GM18498 (cell line): Measurements from ENCODE around the gene UNG.
"Not testable (repeated sequence)": the region's sequence is repeated elsewhere in the genome, so short reads cannot be mapped to it uniquely, and the experiment has no call there.

ENCODE experiments used
- ATAC-seq: cut with Tn5 transposase; IDR thresholded peaks from one replicate; pipeline ENCODE4 v1.9.1; 2021; ENCODE audit warnings: mild to moderate bottlenecking, moderate library complexity; ENCODE audit not compliant: unreplicated experiment

The UNG gene

GRCh38 chr12:109120557-109120956 is 23.2 kb downstream of the UNG start:
- no peak for ATAC-seq

- no peak for ATAC-seq
Observed at GRCh38 chr12:109121346-109121880, 24.0 kb downstream of the UNG start.

- ATAC-seq = no peak
Observed at GRCh38 chr12:109124878-109125648, 27.7 kb downstream of the UNG start.

GRCh38 chr12:109125791-109126190 is 28.4 kb downstream of the UNG start:
- no peak for ATAC-seq

GRCh38 chr12:109126784-109127183 is 29.4 kb downstream of the UNG start:
- no peak for ATAC-seq

- no peak for ATAC-seq
Observed at GRCh38 chr12:109127533-109128242, 30.3 kb downstream of the UNG start.

GRCh38 chr12:109130297-109131153 is 33.1 kb downstream of the UNG start:
- ATAC-seq = no peak

GRCh38 chr12:109131154-109132050 is 34.0 kb downstream of the UNG start:
- ATAC-seq = no peak

- no peak for ATAC-seq
Observed at GRCh38 chr12:109134186-109134917, 37.0 kb downstream of the UNG start.

GRCh38 chr12:109137055-109137454 is 39.7 kb downstream of the UNG start:
- ATAC-seq = no peak

- no peak for ATAC-seq
Observed at GRCh38 chr12:109139360-109139759, 42.0 kb downstream of the UNG start.

- ATAC-seq = no peak
Observed at GRCh38 chr12:109139791-109140190, 42.4 kb downstream of the UNG start.

GRCh38 chr12:109140560-109140959 is 43.2 kb downstream of the UNG start:
- ATAC-seq = no peak

- ATAC-seq = no peak
Observed at GRCh38 chr12:109144224-109144623, 46.8 kb downstream of the UNG start.

GRCh38 chr12:109147126-109147525 is 49.7 kb downstream of the UNG start:
- not testable (repeated sequence) for ATAC-seq

GRCh38 chr12:109147954-109148353 is 50.6 kb downstream of the UNG start:
- no peak for ATAC-seq

- ATAC-seq = no peak
Observed at GRCh38 chr12:109150124-109150640, 52.8 kb downstream of the UNG start.

- ATAC-seq = no peak
Observed at GRCh38 chr12:109151457-109151856, 54.1 kb downstream of the UNG start.

GRCh38 chr12:109153821-109154441 is 56.5 kb downstream of the UNG start:
- no peak for ATAC-seq
